Spleen (tissue), 7 donors: ENCODE measurements around the gene PIBF1.

Experiments
- CTCF ChIP-seq, 11 experiments: fragments of 200-600 bp in 7 of 11; fragments of 450-650 bp in 4 of 11; sonication (generic) in 4 of 11; IDR thresholded peaks in 8 of 11; conservative IDR thresholded peaks in 3 of 11; 1 replicate in 7 of 11; 2 replicates in 4 of 11; pipeline versions ENCODE4 v1.4.0 to v1.8.0; 2016 to 2021; ENCODE audit warnings: antibody characterized with exemption in 11 of 11, inconsistent platforms in 4 of 11, mild to moderate bottlenecking in 1 of 11
- POLR2A ChIP-seq, 3 donors: fragments of 450-650 bp; IDR thresholded peaks; one replicate each; pipeline ENCODE4 v1.5.1; 2017; ENCODE audit warnings: antibody characterized with exemption in 3 of 3, mild to moderate bottlenecking in 1 of 3
- donor health status: DM: no; HTN: no; CAD: no; lungs with moderate emphysema.
- donor health status: DM: no; HTN: no; CAD: no.
- donor health status: DM: no; HTN: no; CAD: no.

- TF ChIP-seq CTCF (IDR thresholded peaks at IDR 0.05 in 8 of 11, conservative IDR thresholded peaks at IDR 0.05 in 3 of 11) (no peak), POLR2A (IDR thresholded peaks at IDR 0.05) (no peak)
Observed at GRCh38 chr13:72998012-72998411, 216.1 kb downstream of the PIBF1 start.
